ENCODE measurements around the gene CAMLG. TPM values are rescaled to one million over a fixed set of nuclear protein-coding genes. Genes with fewer than 3 reads are reported as not detected.

CAMLG gene
- total and polyA plus RNA-seq, 2 donors (not counting 1 experiment from before 2014, with no cell fraction given): 15.2 to 27.5 TPM

DNA sequence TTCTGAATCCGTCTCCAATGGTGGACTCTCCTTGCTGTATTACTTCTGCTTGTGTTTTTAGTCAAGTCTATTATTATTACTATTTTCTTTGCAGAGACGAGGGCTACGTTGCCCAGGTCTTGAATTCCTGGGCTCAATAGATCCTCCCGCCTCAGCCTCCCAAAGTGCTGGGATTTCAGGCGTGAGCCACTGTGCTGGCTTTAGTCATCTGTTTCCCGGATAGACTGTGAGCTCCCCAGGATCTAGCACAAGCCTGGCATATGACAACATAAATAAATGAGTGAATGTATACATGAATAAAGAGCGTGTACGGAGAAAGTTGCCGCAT, 19.8 kb downstream of the CAMLG start:
- no peak for TF ChIP-seq EZH2 (IDR thresholded peaks at IDR 0.05; ENCODE audit: borderline replicate concordance, insufficient read depth, low read depth, low read length, poor library complexity, severe bottlenecking)
- Histone ChIP-seq H3K36me3 (replicated peaks in 1 of 2; ENCODE audit: control extremely low read depth in 1 of 2, control insufficient read depth in 1 of 2, extremely low read depth in 1 of 2, insufficient read depth in 2 of 2, low read length in 1 of 2) (peaks cover 2 to 6% of the 10 kb centered on the region in 2 experiments), H4K20me1 (ENCODE audit: control insufficient read depth, insufficient read depth, low read length, poor library complexity, severe bottlenecking) (peaks cover 15% of the 10 kb centered on the region), H3K4me1 (ENCODE audit: control insufficient read depth in 2 of 2, insufficient read depth in 2 of 2, low read length in 2 of 2) (peaks cover 18 to 19% of the 10 kb centered on the region in 2 donors), H3K27me3 (replicated peaks in 1 of 4; ENCODE audit: control extremely low read depth in 1 of 4, control insufficient read depth in 3 of 4, insufficient read depth in 4 of 4, low read length in 3 of 4) (no peaks in the 10 kb centered on the region), H3K79me2 (ENCODE audit: control insufficient read depth, insufficient read depth, low read length) (peaks cover 53% of the 10 kb centered on the region), H2AFZ (ENCODE audit: insufficient read depth, low read depth, low read length, poor library complexity, severe bottlenecking) (peak overlapping the region; percentile 98), H3K9ac (ENCODE audit: low read length) (peak overlapping the region; percentile 94), H3K9me3 (ENCODE audit: control extremely low read depth in 1 of 3, control insufficient read depth in 2 of 3, insufficient read depth in 1 of 3, low read length in 2 of 3) (no peaks in the 10 kb centered on the region), H3K4me3 (ENCODE audit: control extremely low read depth in 1 of 5, extremely low read depth in 1 of 5, insufficient read depth in 1 of 5, low read depth in 2 of 5, low read length in 4 of 5) (peak overlapping the region in 4 of 5 experiments; percentile 78 to 97 (median 90)), H3K27ac (ENCODE audit: low read length in 2 of 2) (peak overlapping the region; percentile 54 to 80), H3K4me2 (replicated peaks; ENCODE audit: low read depth, low read length, poor library complexity, severe bottlenecking) (peak overlapping the region; percentile 79)
- DNase-seq (no peak), ATAC-seq (ENCODE audit: low read depth) (no peak)
- H3K4me3 Mint-ChIP-seq: peak overlapping the region; percentile 100
- ChIA-PET CTCF (interaction anchor here (1.6 to 5.7 kb wide), 6 partner anchors 19 to 150 kb away, joined by 4 to 70 read pairs (median 10); partner anchors contain the start of genes C5orf24, CAMLG and PCBD2), POLR2A (interaction anchor here (0.6 to 2.3 kb wide), 6 partner anchors 20 to 587 kb away, joined by 3 to 8 read pairs (median 6); partner anchors contain the start of genes C5orf24, CAMLG, PCBD2 and UBE2B)
- intact Hi-C loops (cut with micrococcal nuclease): loop anchor here (1.0 to 5.0 kb wide), 8 partner anchors 20 to 582 kb away; partner anchors contain the start of genes C5orf24, CAMLG, PCBD2 and PPP2CA
- H3K4me1 Mint-ChIP-seq: peaks cover 35% of the 10 kb centered on the region
- no peaks in the 10 kb centered on the region for H3K9me3 Mint-ChIP-seq (ENCODE audit: insufficient read depth)
- 21% methylated on average over 7 of the region's 9 CpGs for WGBS (ENCODE audit: insufficient coverage)
- no peaks in the 10 kb centered on the region for H3K27me3 Mint-ChIP-seq
- H3K27ac Mint-ChIP-seq: peak overlapping the region; percentile 97

DNA sequence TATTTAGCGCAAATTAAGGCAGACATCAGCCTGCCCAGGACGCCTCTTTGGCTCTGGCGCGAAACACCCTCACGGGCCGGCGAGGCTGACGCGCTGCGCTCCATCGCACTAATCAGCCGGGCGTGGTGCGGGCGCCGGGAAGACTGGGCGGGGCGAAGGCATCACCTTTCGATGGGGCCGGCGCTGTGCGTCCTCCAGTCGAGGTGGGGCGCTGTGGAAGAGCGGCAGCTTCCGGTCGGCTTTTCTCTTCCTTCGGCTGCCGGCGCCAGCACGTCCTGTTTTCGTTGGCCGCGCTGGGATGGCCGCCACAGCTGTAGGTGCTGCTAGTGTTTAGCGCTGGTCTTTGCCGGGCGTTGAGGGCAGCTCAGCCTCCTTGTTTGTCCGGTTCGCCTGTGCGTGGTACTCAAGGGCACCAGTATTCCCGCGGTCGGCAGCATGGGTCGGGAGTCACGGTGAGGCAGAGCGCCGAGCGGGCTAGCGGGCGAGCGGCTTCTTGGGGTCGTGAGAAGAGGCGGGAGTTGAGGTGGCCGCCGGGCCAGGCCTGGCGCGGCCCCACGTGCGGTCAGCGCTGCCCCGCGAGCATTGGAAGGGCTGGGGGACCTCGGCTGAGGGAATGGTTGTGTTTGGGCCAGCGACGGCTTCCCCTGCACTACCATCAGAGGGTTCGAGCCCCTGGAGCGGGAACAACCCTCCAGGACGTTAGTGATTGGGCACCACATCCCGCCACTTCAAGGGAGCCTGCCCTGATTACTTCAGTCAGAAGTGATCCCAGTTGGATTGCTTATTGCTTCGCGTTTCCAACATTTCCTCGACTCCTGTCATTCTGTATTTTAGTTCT, 20.4 kb downstream of the CAMLG start, which contains the start of gene DDX46:
TSS of gene DDX46 (plus strand) at position 276 of the 838 bp plus-strand sequence. CDS start at position 436, 160 bp downstream.
- H3K27me3 ChIP-seq (replicated peaks in 1 of 4; ENCODE audit: control extremely low read depth in 1 of 4, control insufficient read depth in 3 of 4, insufficient read depth in 4 of 4, low read length in 3 of 4): no peaks in the 10 kb centered on the region
- Mint-ChIP-seq H3K4me3 (peak within 1 kb of the TSS; percentile 100), H3K4me1 (peaks cover 36% of the 10 kb centered on the region), H3K27ac (peak within 1 kb of the TSS; percentile 97), H3K27me3 (no peaks in the 10 kb centered on the region), H3K9me3 (ENCODE audit: insufficient read depth) (no peaks in the 10 kb centered on the region)
- H3K9me3 ChIP-seq (ENCODE audit: control extremely low read depth in 1 of 3, control insufficient read depth in 2 of 3, insufficient read depth in 1 of 3, low read length in 2 of 3): no peaks in the 10 kb centered on the region
- H3K4me3 ChIP-seq (ENCODE audit: control extremely low read depth in 1 of 5, extremely low read depth in 1 of 5, insufficient read depth in 1 of 5, low read depth in 2 of 5, low read length in 4 of 5): peak within 1 kb of the TSS; percentile 77 to 97 (median 86)
- peaks cover 18 to 19% of the 10 kb centered on the region in 2 donors for H3K4me1 ChIP-seq (ENCODE audit: control insufficient read depth in 2 of 2, insufficient read depth in 2 of 2, low read length in 2 of 2)
- ChIA-PET CTCF (interaction anchor here (0.6 to 5.7 kb wide), 7 partner anchors 19 to 149 kb away, joined by 3 to 70 read pairs (median 6); partner anchors contain the start of genes C5orf24, CAMLG and PCBD2), POLR2A (interaction anchor here (0.6 to 2.3 kb wide), 7 partner anchors 19 to 587 kb away, joined by 3 to 8 read pairs (median 5); partner anchors contain the start of genes C5orf24, CAMLG, PCBD2 and UBE2B)
- TF ChIP-seq, protein P1, sequence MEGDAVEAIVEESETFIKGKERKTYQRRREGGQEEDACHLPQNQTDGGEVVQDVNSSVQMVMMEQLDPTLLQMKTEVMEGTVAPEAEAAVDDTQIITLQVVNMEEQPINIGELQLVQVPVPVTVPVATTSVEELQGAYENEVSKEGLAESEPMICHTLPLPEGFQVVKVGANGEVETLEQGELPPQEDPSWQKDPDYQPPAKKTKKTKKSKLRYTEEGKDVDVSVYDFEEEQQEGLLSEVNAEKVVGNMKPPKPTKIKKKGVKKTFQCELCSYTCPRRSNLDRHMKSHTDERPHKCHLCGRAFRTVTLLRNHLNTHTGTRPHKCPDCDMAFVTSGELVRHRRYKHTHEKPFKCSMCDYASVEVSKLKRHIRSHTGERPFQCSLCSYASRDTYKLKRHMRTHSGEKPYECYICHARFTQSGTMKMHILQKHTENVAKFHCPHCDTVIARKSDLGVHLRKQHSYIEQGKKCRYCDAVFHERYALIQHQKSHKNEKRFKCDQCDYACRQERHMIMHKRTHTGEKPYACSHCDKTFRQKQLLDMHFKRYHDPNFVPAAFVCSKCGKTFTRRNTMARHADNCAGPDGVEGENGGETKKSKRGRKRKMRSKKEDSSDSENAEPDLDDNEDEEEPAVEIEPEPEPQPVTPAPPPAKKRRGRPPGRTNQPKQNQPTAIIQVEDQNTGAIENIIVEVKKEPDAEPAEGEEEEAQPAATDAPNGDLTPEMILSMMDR (IDR thresholded peaks at IDR 0.05): peak; percentile 78
- TF ChIP-seq EZH2 (IDR thresholded peaks at IDR 0.05; ENCODE audit: borderline replicate concordance, insufficient read depth, low read depth, low read length, poor library complexity, severe bottlenecking): no peak
- H3K79me2 ChIP-seq (ENCODE audit: control insufficient read depth, insufficient read depth, low read length): peaks cover 56% of the 10 kb centered on the region
- peak within 1 kb of the TSS; percentile 79 for H3K4me2 ChIP-seq (replicated peaks; ENCODE audit: low read depth, low read length, poor library complexity, severe bottlenecking)
- DNase-seq (peak; percentile 95), ATAC-seq (ENCODE audit: low read depth) (peak; percentile 99)
- peak within 1 kb of the TSS; percentile 98 for H2AFZ ChIP-seq (ENCODE audit: insufficient read depth, low read depth, low read length, poor library complexity, severe bottlenecking)
- H3K36me3 ChIP-seq (replicated peaks in 1 of 2; ENCODE audit: control extremely low read depth in 1 of 2, control insufficient read depth in 1 of 2, extremely low read depth in 1 of 2, insufficient read depth in 2 of 2, low read length in 1 of 2): peaks cover 5 to 9% of the 10 kb centered on the region in 2 experiments
- intact Hi-C loops (cut with micrococcal nuclease): loop anchor here (1.0 to 5.0 kb wide), 8 partner anchors 20 to 582 kb away; partner anchors contain the start of genes C5orf24, CAMLG, PCBD2 and PPP2CA
- under 1% methylated on average over 62 of the region's 73 CpGs for WGBS (ENCODE audit: insufficient coverage)
- peaks cover 15% of the 10 kb centered on the region for H4K20me1 ChIP-seq (ENCODE audit: control insufficient read depth, insufficient read depth, low read length, poor library complexity, severe bottlenecking)
- peak within 1 kb of the TSS; percentile 54 to 80 for H3K27ac ChIP-seq (ENCODE audit: low read length in 2 of 2)
- H3K9ac ChIP-seq (ENCODE audit: low read length): peak within 1 kb of the TSS; percentile 94
